Fibroblast of skin of back (primary cell): ENCODE data around the gene AKAP7.
"Not testable (repeated sequence)": the region's sequence is repeated elsewhere in the genome, so short reads cannot be mapped to it uniquely, and the experiment has no call there.

ENCODE experiments used
- DNase-seq: peaks from one replicate; pipeline ENCODE4 v3.0.0-alpha.2; 2013

The AKAP7 gene

GRCh38 chr6:131257104-131257503, 121.8 kb downstream of the AKAP7 start:
- DNase-seq, result no peak

- no peak for DNase-seq
Measured at GRCh38 chr6:131258010-131258652, 122.9 kb downstream of the AKAP7 start.

- DNase-seq, result no peak
Measured at GRCh38 chr6:131258816-131259476, 123.7 kb downstream of the AKAP7 start.

- not testable (repeated sequence) for DNase-seq
Measured at GRCh38 chr6:131260960-131261359, 125.7 kb downstream of the AKAP7 start.

GRCh38 chr6:131262060-131262459, 126.8 kb downstream of the AKAP7 start:
- DNase-seq, result no peak

- no peak for DNase-seq
Measured at GRCh38 chr6:131265939-131266338, 130.7 kb downstream of the AKAP7 start.

GRCh38 chr6:131268303-131268702, 133.0 kb downstream of the AKAP7 start:
- DNase-seq, result no peak

- DNase-seq, result no peak
Measured at GRCh38 chr6:131269565-131270391, 134.5 kb downstream of the AKAP7 start.

GRCh38 chr6:131270534-131270933, 135.3 kb downstream of the AKAP7 start:
- DNase-seq, result no peak

GRCh38 chr6:131275273-131275672, 140.0 kb downstream of the AKAP7 start:
- DNase-seq, result no peak

GRCh38 chr6:131277591-131277990, 142.3 kb downstream of the AKAP7 start:
- no peak for DNase-seq

GRCh38 chr6:131281471-131282270, 146.4 kb downstream of the AKAP7 start:
- DNase-seq, result no peak

- no peak for DNase-seq
Measured at GRCh38 chr6:131282365-131282764, 147.1 kb downstream of the AKAP7 start.

- DNase-seq, result no peak
Measured at GRCh38 chr6:131283466-131284175, 148.4 kb downstream of the AKAP7 start.

- DNase-seq, result no peak
Measured at GRCh38 chr6:131285548-131285947, 150.3 kb downstream of the AKAP7 start.

GRCh38 chr6:131286469-131287040, 151.3 kb downstream of the AKAP7 start:
- DNase-seq, result no peak

GRCh38 chr6:131288214-131288613, 152.9 kb downstream of the AKAP7 start:
- no peak for DNase-seq

- DNase-seq, result no peak
Measured at GRCh38 chr6:131290955-131291354, 155.7 kb downstream of the AKAP7 start.

- DNase-seq, result no peak
Measured at GRCh38 chr6:131292145-131292938, 157.1 kb downstream of the AKAP7 start.

- DNase-seq, result no peak
Measured at GRCh38 chr6:131293472-131293911, 158.2 kb downstream of the AKAP7 start.

GRCh38 chr6:131295081-131295480, 159.8 kb downstream of the AKAP7 start:
- DNase-seq, result no peak
